Gastrocnemius medialis (tissue), 4 donors: ENCODE measurements around the gene TAS2R41. TPM values are rescaled to one million over a fixed set of nuclear protein-coding genes. Genes with fewer than 3 reads are reported as not detected.

Experiments
- ATAC-seq, 2 donors: fragments of 150-250 bp; one replicate each; pipeline ENCODE4 v1.9.1; 2016
- DNase-seq, 2 donors: peaks; one replicate each; pipeline ENCODE4 v3.0.0-alpha.2; 2019
- H3K27ac ChIP-seq, 4 donors: fragments of 200-600 bp; sonication (generic); 1 replicate in 1 of 4; 2 replicates in 3 of 4; pipeline ENCODE4 v1.5.1; 2016 to 2018; ENCODE audit warnings: mild to moderate bottlenecking in 2 of 4, moderate library complexity in 1 of 4
- H3K27me3 ChIP-seq, 3 donors: fragments of 200-600 bp; sonication (generic) in 2 of 3; 1 replicate in 1 of 3; 2 replicates in 2 of 3; pipeline versions ENCODE4 v1.5.1 to v1.6.0; 2016 to 2019; ENCODE audit warnings: mild to moderate bottlenecking in 1 of 3, moderate library complexity in 1 of 3
- H3K36me3 ChIP-seq, 2 donors: fragments of 200-600 bp; sonication (generic) in 1 of 2; one replicate each; pipeline ENCODE4 v1.5.1; 2017 to 2018
- H3K4me1 ChIP-seq, 2 donors: fragments of 200-600 bp; sonication (generic) in 1 of 2; one replicate each; pipeline ENCODE4 v1.5.1; 2016 to 2017; ENCODE audit warnings: mild to moderate bottlenecking in 2 of 2
- H3K4me3 ChIP-seq, 4 donors: fragments of 200-600 bp; sonication (generic) in 3 of 4; 1 replicate in 1 of 4; 2 replicates in 3 of 4; pipeline ENCODE4 v1.5.1; 2016 to 2019; ENCODE audit warnings: mild to moderate bottlenecking in 2 of 4
- H3K9me3 ChIP-seq, 3 donors: fragments of 200-600 bp; sonication (generic) in 2 of 3; 1 replicate in 1 of 3; 2 replicates in 2 of 3; pipeline ENCODE4 v1.5.1; 2016 to 2019
- CTCF ChIP-seq, 5 experiments: fragments of 450-650 bp in 3 of 5; fragments of 200-600 bp in 2 of 5; sonication (generic) in 2 of 5; IDR thresholded peaks in 4 of 5; conservative IDR thresholded peaks in 1 of 5; 1 replicate in 4 of 5; 2 replicates in 1 of 5; pipeline ENCODE4 v1.5.1; 2016 to 2019; ENCODE audit warnings: antibody characterized with exemption in 5 of 5, mild to moderate bottlenecking in 3 of 5, moderate library complexity in 3 of 5
- POLR2A ChIP-seq, 2 donors: fragments of 450-650 bp; IDR thresholded peaks; one replicate each; pipeline ENCODE4 v1.6.1; 2017; ENCODE audit warnings: antibody characterized with exemption in 2 of 2, mild to moderate bottlenecking in 2 of 2, moderate library complexity in 2 of 2
- in situ Hi-C, 4 donors: fragments of 200-750 bp; cut with MboI; loops; one replicate each; pipeline versions ENCODE4 v1.15.0 to v1.8.0; 2017; ENCODE audit warnings: low sequenced_read_pairs in 4 of 4
- intact Hi-C: fragments of 100-400 bp; cut with DNase I; formaldehyde crosslinking; loops from one replicate; pipeline ENCODE4 v1.15.1; 2023; ENCODE audit warnings: low total_unique reads
- total RNA-seq, 4 donors: library from RNA; depleted of rRNA; stranded (reverse); fragments of >200 nt; gene quantifications; one replicate each; pipeline versions ENCODE4 v1.1.0 to v1.2.3, GENCODE V29; 2016

TAS2R41 gene
- total RNA-seq, 4 donors from 2014 or later, result not detected

GRCh38 chr7:143507534-143508055 lies 29.9 kb downstream of the TAS2R41 start:
- Histone ChIP-seq H3K27ac (no peak overlapping the region), H3K36me3 (no peaks in the 10 kb centered on the region), H3K4me3 (no peak overlapping the region), H3K9me3 (no peaks in the 10 kb centered on the region), H3K27me3 (no peaks in the 10 kb centered on the region), H3K4me1 (no peaks in the 10 kb centered on the region)
- no peak for DNase-seq
- TF ChIP-seq POLR2A (IDR thresholded peaks at IDR 0.05), result no peak
- TF ChIP-seq CTCF (IDR thresholded peaks at IDR 0.05 in 4 of 5, conservative IDR thresholded peaks at IDR 0.05 in 1 of 5), result no peak
- in situ Hi-C loops, result no loop called here
- ATAC-seq, result no peak
- intact Hi-C loops, result loop anchor here (10.0 kb wide), 1 partner anchor 627 kb away; no protein-coding TSS in a partner anchor

- no peak for DNase-seq
- no peaks in the 10 kb centered on the region for H3K36me3 ChIP-seq
- in situ Hi-C loops, result no loop called here
- TF ChIP-seq CTCF (IDR thresholded peaks at IDR 0.05 in 4 of 5, conservative IDR thresholded peaks at IDR 0.05 in 1 of 5) (no peak), POLR2A (IDR thresholded peaks at IDR 0.05) (no peak)
- no peak overlapping the region for H3K4me3 ChIP-seq
- H3K9me3 ChIP-seq, result no peaks in the 10 kb centered on the region
- H3K27ac ChIP-seq, result no peak overlapping the region
- peaks cover 0 to 8% of the 10 kb centered on the region in 2 donors for H3K4me1 ChIP-seq
- intact Hi-C loops, result no loop called here
- no peak for ATAC-seq
- H3K27me3 ChIP-seq, result no peaks in the 10 kb centered on the region
Observed at GRCh38 chr7:143510854-143511592, 33.4 kb downstream of the TAS2R41 start.

GRCh38 chr7:143511593-143512047 lies 33.9 kb downstream of the TAS2R41 start:
- H3K27me3 ChIP-seq, result no peaks in the 10 kb centered on the region
- H3K27ac ChIP-seq, result no peak overlapping the region
- H3K9me3 ChIP-seq, result no peaks in the 10 kb centered on the region
- intact Hi-C loops, result no loop called here
- TF ChIP-seq CTCF (IDR thresholded peaks at IDR 0.05 in 4 of 5, conservative IDR thresholded peaks at IDR 0.05 in 1 of 5) (no peak), POLR2A (IDR thresholded peaks at IDR 0.05) (no peak)
- peaks cover 0 to 8% of the 10 kb centered on the region in 2 donors for H3K4me1 ChIP-seq
- ATAC-seq, result no peak
- in situ Hi-C loops, result no loop called here
- H3K36me3 ChIP-seq, result no peaks in the 10 kb centered on the region
- no peak for DNase-seq
- no peak overlapping the region for H3K4me3 ChIP-seq

GRCh38 chr7:143512488-143513340 lies 35.0 kb downstream of the TAS2R41 start:
- peak; percentile 56 to 67 for ATAC-seq
- no peaks in the 10 kb centered on the region for H3K36me3 ChIP-seq
- intact Hi-C loops (no loop called here), in situ Hi-C loops (no loop called here)
- no peak overlapping the region for H3K4me3 ChIP-seq
- no peak overlapping the region for H3K27ac ChIP-seq
- DNase-seq, result no peak
- H3K9me3 ChIP-seq, result no peaks in the 10 kb centered on the region
- H3K4me1 ChIP-seq, result peaks cover 0 to 8% of the 10 kb centered on the region in 2 donors
- TF ChIP-seq POLR2A (IDR thresholded peaks at IDR 0.05) (no peak), CTCF (IDR thresholded peaks at IDR 0.05 in 4 of 5, conservative IDR thresholded peaks at IDR 0.05 in 1 of 5) (no peak)
- H3K27me3 ChIP-seq, result no peaks in the 10 kb centered on the region
